Endometrium (tissue), 2 donors: ENCODE measurements around the gene VSTM2L.

Experiments used
- FAIRE-seq: peaks from 2 replicates; lab custom pipeline; 2012; peaks lifted over from hg19 to GRCh38; lab: Jason Lieb, UNC
- donor health status: control.
- donor health status: control.

The VSTM2L gene

DNA sequence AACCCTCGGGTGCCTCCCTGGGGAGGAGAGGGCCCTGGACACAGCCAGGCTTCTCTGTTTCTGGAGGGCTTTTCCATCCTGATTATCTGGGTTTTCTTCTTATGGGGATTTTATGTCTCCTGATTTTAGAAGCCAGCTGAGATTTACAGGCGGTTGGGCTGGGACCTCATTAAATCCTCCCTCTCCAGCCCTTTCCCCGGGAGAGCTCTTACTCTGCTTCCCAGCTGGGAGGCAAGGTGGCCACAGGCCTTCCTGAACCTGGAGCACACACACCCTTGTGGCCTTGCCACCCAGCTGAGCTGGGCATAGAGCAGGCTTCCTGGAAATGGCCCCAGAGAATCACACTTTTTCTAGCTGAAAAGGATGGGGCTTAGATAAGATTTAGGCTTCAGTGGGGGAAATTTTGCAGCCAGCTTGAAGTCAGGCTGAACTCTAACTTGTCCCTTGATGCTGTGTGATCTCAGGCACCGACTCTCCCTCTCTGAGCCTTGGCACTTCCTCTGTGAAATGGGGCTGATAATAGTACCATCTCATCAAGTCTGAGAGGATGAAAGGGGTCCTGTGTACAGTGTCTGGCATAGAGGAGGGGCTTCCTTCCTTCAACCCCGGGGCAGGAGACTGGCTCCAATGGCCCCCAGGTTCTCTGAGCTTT is 16.6 kb downstream of the VSTM2L start:
- FAIRE-seq = no peak

DNA sequence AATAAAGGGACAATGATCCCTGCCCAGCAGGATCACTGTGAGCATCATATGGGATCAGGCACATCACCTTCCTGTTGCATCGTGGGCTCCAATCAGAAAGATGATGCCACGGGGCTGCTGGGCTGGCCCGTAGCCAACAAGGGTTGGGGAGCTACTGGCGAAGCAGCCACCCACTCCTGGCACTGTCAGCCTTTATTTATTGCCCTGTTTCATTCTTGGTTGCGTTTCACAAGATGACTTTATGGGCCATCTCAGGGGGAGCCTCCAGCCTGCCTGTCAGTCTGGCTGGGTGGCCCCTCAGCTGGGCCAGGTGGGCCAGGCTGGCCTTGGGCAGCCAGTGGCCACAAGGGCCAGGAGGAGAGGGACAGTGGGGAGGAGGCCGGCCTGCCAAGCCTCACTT is 17.3 kb downstream of the VSTM2L start:
- FAIRE-seq = no peak

DNA sequence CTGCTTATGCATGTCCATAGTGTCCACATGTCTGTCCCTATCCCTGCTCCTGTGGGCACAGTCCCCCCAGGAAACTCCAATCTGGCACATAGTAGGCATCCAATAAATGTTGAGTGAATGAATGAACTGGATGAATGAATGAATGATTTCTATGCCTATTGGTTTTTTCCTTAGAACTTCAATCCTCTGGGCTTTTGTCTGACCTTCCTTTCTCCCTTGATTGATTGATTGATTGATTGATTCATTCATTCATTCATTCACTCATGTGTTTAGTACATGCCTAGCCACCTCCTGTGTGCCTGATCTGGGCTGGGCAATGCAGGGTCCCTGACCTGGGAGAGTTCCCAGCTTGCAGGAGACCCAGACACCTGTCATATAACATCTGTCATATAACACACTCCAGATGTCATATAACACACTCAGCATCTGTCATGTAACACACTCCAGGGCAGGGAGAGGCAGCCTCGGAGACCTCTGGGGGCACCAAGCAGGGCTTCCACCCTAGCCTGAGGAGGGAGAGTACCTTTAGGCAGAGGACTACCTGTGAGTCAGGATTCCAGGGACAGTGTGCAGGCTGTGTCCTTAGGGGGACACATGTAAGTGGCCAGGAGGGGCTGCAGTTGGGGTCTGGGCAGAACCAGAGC is 17.9 kb downstream of the VSTM2L start:
- FAIRE-seq = no peak

DNA sequence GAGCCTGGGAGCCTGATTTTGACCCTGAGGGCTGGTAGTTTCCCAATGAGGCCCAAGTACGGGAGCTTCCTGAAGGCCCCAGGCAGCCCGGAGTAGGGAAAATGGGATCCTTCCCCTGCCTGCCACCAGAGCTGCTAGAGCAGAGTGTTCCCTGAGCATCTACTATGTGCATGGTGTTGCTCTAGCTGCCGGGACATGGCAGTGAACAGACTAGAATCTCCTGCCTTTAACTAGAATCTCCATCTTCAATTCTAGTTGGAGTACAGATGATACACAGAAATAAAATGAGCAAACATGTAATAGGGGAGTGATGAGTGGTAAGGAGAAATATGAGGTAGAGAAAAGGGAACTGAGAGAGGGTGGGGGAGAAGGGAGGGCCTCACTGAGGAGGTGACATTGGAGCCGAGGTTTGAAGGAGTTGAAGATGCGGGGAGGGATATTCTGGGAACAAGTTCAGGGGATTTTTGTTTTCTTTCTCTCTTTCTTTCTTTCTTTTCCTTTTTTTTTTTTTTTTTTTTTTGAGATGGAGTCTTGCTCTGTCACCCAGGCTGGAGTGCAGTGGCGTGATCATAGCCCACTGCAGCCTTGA is 18.5 kb downstream of the VSTM2L start:
- FAIRE-seq = no peak

DNA sequence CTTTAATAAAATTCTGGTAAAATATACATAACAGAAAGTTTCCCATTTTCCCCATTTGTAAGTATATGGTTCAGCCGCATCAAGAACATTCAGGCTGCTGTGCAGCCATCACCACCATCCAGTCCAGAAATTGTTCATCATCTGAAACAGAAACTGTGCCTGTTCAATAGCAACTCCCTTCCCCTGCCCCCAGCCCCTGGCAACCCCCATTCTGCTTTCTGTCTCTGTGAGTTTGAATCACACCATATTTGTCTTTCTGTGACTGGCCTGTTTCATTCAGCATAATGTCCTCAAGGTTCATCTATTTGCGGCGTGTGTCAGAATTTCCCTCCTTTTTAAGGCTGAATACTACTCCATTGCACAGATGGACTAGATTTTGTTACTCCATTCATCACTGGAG is 19.1 kb downstream of the VSTM2L start:
- no peak for FAIRE-seq

DNA sequence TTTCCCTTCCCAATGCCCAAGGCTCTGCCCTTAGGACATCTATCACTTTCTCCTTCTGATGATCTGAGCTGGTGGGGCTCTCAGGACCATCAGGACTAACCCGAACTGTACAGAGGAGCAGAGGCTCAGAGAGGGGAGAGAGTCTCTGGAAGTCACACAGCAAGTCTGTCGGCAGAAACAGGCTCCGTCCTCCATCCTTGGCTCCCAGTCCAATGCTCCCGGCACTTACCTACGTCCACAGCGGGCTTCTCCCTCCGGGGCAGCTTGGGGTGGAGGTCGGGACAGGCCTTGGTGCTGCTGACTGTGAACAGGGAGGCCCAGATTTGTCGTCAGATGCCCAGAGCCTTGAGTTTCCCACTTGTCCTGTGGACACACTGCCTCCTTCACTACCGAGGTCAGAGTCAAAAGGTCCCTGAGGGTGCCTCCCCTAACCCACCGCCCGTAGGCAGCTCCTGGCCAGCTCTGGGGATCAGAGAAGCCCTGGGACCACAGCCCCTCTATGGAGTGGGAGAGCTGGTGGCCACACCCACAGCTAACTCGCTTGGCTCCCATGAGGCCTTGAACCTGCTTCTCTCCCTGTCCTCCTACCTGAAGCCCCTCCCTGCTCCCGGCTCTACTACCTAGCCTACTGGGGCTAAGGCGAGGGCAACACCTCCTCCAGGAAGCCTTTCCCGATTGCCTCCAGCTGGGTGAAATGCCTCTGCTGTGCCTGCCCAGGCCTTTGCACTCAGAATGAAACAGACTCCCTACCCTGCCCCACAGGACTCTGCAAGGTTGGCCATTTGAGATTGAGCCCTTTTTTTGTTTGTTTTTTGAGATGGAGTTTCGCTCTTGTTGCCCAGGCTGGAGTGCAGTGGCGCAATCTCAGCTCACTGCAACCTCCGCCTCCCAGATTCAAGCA is 22.6 kb downstream of the VSTM2L start:
- no peak for FAIRE-seq

DNA sequence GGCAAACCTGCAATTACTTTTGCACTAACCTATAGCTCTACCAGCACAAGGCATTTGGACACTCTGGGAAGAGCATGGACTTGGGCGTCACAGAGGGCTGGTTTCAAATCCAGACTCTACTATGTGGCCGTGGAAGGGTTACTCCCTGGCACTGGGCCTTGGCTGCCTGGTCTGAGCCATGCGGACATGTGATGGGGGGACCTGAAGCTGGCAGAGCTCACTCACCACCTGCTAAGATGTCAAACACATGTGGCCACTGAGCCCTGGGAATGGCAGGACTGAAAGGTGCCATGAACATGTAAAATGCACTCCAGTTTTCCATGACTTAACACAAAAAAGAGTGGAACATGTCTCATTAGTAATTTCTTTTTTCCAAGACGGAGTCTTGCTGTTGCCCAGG is 23.7 kb downstream of the VSTM2L start:
- no peak for FAIRE-seq

DNA sequence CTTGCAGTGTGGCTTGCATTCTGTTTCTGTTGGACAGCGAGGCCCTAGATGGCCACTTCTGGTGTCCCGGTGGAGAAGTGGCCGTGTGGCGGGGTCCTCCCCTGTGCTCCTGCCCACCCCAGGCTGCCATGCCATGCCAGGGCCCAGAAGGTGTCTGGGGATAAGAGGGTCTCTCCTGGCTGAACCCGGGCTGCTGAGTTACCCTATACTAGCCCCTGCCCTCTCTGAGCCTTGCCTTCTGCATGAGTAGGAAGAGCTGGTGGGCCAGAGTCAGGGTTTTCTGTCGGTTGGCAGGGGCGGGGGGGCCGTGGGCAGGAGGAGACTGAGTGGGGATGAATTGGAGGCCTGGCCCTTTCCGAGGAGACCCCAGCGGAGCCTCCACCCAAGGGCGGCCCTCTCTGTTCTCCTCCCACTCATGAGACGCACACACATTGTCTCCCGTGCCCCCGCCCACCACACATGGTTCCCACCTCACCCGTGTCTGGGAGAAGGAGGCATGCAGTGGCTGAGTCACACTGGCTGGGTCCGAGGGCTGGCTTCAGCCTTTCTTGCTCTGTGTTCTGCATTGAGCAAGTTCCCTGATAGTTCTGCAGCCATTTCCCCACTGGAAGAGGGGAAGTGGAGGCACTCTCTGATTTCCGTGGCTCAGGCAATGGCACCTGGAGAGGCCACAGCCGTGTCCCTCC is 24.6 kb downstream of the VSTM2L start:
- FAIRE-seq = no peak

DNA sequence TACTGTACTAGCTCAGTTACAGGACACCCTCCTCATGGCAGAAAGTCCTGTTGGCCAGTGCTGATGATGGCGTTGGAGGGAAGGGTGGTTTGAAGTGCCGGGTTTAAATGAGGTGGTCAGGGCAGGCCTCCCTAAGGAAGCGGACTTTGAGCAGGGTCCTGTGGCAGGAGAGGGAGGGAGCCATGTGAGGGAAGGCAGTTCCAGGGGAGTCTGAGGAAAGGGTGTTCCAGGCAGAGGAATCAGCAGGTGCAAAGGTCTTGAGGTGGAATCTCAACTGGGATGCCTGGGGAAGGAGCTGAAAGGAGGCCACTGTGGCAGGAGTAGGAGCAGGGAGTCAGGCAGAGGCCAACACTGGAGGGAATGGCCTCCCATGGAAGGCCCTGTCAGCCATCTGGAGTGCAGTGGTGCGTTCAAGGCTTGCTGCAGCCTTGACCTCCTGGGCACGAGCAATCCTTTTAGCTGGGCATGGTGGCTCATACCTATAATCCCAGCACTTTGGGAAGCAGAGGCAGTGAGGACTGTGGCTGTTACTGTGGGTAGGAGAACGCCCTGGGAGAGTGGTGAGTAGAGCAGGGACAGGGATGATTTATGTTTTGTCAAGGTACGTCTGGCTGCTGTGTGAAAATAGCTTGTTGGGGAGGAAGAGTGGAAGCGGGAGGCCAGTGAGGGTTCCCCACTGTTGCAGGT is 26.2 kb downstream of the VSTM2L start:
- no peak for FAIRE-seq

DNA sequence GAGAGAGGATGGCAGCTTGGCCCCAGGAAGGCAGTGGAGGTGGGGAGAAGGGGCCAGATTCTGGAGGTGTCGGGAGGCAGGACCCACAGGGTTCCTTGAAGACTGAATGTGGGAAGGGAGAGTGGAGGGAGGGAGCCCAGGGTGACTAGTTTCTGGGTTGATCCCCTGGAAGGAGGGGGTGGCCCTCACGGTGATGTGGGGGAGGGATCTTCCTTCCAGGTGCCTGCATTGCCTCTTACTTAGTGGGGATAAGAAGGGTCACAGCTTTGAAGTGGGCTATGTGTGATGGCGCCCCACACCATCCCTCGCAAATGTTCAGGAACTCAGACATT is 26.7 kb downstream of the VSTM2L start:
- no peak for FAIRE-seq

DNA sequence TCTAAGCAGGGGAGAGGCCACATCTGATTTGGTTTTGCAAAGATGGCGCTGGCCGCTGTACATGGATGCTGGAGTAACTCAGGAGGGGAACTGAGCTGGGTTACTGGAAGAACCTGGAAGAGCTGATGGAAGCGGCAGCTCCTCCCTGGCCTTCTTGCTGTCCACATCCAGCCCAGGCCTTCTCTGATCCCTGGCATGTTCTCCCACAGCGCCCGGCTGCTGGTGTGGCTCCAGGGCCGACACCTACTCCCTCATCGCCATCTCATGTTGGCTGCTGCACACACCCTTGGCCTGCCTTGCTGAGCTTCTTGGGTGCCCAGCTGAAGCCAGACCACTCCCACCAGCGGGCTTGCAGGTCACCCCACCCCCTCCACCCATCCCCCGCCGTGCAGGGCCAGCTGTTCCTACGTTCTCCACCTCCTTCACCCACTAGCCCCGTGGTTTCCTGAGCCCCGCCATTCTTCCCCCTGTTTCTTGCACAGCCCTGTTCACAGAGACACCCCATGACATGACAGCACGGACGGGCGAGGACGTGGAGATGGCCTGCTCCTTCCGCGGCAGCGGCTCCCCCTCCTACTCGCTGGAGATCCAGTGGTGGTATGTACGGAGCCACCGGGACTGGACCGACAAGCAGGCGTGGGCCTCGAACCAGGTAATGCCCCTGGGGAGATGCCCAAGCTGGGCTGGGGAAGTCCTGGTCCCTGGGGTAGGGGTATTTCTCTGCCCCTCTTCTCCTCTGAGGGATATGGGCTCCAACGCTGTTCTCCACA is 28.4 kb downstream of the VSTM2L start:
- FAIRE-seq = no peak

DNA sequence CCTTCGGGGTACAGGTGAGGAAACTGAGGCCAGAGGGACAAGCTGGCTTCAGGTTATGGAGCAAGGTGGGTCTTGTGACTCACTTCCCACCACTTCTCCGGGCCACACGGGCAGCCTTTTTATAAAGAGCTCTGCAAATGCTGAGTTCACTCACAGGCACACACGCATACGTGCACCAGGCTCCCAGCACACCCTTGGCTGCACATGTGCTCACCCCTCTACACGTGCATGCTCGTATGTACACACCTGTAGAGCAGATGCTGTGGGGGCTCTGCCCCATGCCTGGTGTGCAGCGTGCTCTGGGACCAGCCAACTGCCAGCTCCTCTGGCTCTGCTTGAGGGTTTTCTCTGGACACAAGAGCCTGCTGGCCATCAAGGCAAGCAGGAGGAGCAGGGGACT is 29.1 kb downstream of the VSTM2L start:
- FAIRE-seq = no peak

DNA sequence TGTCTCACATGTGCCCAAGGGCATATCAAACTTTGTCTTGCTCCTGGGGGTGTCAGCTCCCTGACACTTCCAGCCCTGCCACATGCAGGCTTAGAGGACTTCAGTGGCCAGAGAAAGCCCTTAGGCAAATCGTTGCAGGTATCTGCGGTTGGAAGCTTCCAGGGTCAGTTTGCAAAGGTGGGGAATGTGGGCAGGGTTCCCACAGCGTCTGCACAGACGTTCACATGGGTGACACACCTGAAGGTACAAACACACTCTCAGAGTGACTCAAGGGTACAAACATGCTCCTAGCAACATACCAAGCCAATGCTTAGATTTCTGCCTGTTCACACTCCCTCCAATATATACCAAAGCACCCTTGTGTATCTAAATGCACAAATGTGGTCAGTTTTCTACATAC is 30.0 kb downstream of the VSTM2L start:
- FAIRE-seq = no peak

DNA sequence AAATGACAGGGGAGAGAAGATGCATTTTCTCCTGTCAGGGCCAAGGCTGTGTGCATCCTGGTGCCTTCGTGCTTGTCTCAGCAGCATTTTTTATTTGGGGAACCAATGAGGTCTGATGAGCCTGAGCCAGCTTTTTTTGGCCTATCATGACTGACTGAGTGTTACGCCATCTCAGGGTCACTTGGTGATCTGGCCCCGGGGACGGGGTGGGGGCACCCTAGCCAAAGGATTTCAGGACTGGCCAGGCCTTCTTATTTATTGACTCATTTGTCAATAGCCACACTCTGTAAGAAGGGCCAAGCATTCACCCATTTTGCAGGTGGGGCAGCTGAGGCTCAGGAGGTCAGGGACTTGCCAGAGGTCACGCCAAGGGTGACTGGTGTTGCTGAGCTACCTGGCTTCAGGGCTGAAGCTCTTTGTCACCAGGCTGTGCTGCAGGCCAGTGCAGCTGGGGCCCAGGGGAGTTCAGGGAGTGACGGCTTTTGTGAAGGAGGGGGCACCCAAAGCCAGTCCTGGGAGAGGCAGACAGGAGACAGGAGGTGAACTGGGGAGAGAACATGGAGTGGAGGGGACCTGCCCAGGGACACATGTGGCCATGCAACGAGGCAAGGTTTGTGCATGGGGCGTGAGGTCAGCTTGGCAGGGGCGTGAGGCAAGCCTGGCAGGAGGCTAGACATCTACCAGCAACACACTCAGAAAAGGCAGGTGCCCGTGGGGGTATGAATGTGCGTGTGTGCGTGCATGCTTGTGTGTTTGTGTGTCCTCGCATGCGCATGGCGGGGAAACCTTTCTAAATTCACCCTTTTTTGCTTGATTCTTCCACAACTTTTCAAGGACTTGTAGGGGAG is 31.1 kb downstream of the VSTM2L start:
- FAIRE-seq = no peak

DNA sequence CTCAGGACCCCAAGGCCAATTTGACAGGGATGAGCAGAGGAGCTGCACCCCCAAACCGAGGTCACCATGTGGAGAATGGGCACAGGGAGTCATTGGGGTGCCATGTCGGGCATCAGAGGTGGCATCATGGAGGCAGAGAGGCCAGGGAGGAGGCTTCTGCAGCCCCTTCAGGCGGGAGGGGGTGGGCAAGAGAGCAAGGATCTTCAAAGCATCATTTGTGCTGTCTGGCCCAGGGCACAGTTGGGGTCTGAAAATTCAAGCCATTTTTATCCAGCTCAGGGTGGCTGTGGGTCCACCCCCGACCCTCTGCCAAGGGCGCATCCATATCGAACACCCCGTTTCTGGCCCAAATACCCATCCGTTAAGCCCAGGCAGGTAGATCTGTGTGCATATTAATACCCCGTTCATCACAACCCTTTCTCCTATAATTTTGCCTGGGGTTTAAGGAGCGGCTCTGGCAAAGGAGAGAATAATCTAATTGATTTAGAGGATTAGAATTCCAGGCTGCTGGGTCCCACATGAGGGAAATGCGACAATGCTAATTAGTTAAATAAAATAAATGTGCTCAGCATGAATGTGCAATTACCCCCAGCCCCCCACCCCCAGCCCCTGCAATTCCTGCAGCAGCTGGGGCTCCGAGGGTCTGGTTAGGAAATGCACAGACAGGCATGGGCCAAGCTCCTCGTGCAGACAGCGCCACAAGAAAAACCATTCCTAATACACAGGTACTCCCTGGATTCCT is 31.9 kb downstream of the VSTM2L start:
- FAIRE-seq = no peak

DNA sequence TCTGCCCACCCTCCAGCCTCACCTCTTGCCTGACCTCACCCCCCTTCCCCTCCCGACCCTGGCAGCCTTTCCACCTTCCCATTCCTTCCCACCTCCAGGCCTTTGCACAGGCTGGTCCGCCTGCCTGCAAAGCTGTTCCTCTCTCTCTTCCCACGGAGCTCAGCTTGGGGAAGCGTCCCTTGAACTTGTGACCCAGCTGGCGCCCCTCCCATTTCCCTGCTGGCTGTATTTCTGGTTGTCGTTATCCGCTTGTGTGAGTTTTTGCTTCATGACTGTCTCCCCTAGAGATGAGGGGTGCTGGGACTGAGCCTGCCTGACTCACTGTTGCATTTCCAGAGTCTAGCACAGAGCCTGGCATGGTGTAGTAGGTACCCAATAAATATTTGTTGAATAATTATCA is 32.5 kb downstream of the VSTM2L start:
- FAIRE-seq = no peak

DNA sequence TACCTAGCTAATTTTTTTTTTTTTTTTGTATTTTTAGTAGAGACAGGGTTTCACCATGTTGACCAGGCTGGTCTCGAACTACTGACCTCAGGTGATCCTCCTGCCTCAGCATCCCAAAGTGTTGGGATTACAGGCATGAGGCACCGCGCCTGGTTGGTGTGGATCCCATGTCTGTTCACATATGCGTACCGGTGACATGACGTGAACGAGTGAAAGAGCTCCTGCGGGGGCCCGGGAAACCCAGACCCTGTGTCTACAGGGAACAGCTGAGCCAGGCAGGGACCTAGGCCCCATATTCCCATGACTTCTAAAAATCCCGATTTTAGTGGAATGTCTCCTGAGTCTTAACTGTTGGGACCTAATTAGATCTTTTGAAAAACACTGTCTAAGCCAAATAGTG is 33.1 kb downstream of the VSTM2L start:
- no peak for FAIRE-seq

DNA sequence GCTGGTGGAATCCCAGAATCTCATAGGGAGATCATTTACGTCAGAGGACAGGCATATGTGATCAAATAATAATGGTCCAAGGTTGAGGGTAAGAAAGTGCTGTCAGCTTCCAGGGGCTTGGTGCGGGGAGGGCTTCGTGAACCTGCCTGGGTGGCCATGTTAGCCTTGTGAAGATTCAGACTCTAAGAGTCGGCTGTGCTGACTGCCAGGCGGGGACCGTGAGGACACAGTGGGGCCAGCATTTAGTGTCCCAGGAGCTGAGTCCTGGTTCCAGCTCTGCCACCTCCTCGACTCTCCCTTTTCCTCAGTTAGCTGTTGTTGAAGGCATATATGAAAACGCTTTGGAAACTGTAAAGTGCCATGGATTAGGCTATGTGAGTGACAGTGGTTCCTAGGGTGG is 33.5 kb downstream of the VSTM2L start:
- FAIRE-seq = no peak

DNA sequence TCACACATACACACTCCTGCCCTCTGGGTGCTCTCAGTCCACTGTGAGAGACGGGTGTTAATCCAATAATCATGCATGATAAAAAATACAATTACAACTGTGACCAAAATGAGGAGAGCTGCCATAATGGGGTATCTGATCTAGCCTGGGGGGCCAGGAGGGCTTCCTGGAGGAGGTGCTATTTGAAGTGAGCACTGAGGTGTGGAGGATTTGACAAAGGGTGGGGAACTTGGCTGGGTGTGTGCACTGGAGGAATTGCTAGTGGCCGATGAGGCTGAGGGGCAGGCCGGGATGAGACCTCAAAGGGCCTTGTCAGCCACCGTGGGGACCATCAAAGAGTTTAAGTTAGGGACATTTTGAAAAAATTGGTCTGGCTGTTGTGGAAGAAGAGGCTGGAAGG is 34.8 kb downstream of the VSTM2L start:
- FAIRE-seq = no peak
